Activated T-helper 1 cell treated with Interleukin-2 at 50 U/mL for 16 hours (primary cell): Measurements from ENCODE around the gene RAB11FIP4.

Experiments
- DNase-seq: peaks from one replicate; pipeline ENCODE4 v3.0.0-alpha.2; 2020; ENCODE audit warnings: low read depth

The RAB11FIP4 gene

GRCh38 chr17:31458829-31459228, 67.4 kb downstream of the RAB11FIP4 start:
- no peak for DNase-seq

GRCh38 chr17:31459716-31460115, 68.2 kb downstream of the RAB11FIP4 start:
- DNase-seq = no peak

GRCh38 chr17:31460226-31460721, 68.8 kb downstream of the RAB11FIP4 start:
- no peak for DNase-seq

GRCh38 chr17:31461227-31461810, 69.8 kb downstream of the RAB11FIP4 start:
- no peak for DNase-seq

GRCh38 chr17:31462261-31462660, 70.8 kb downstream of the RAB11FIP4 start:
- no peak for DNase-seq

GRCh38 chr17:31466096-31466760, 74.8 kb downstream of the RAB11FIP4 start:
- DNase-seq = no peak

GRCh38 chr17:31467502-31468256, 76.2 kb downstream of the RAB11FIP4 start:
- DNase-seq = no peak

GRCh38 chr17:31469959-31470358, 78.5 kb downstream of the RAB11FIP4 start:
- DNase-seq = no peak

GRCh38 chr17:31470592-31470991, 79.1 kb downstream of the RAB11FIP4 start:
- DNase-seq = no peak

- DNase-seq = no peak
Measured at GRCh38 chr17:31472137-31472536, 80.7 kb downstream of the RAB11FIP4 start.

GRCh38 chr17:31475378-31476162, 84.1 kb downstream of the RAB11FIP4 start:
- DNase-seq = no peak

GRCh38 chr17:31476525-31477416, 85.3 kb downstream of the RAB11FIP4 start:
- DNase-seq = no peak

- no peak for DNase-seq
Measured at GRCh38 chr17:31477417-31478055, 86.1 kb downstream of the RAB11FIP4 start.

GRCh38 chr17:31479062-31479408, 87.6 kb downstream of the RAB11FIP4 start:
- no peak for DNase-seq

GRCh38 chr17:31479524-31479923, 88.0 kb downstream of the RAB11FIP4 start:
- no peak for DNase-seq

GRCh38 chr17:31480067-31480466, 88.6 kb downstream of the RAB11FIP4 start:
- DNase-seq = no peak

GRCh38 chr17:31480904-31481782, 89.7 kb downstream of the RAB11FIP4 start:
- DNase-seq = no peak

- no peak for DNase-seq
Measured at GRCh38 chr17:31481783-31482081, 90.3 kb downstream of the RAB11FIP4 start.

GRCh38 chr17:31484821-31485220, 93.3 kb downstream of the RAB11FIP4 start:
- DNase-seq = no peak
